ENCODE measurements around the gene HOXC12.

Gene HOXC12

DNA sequence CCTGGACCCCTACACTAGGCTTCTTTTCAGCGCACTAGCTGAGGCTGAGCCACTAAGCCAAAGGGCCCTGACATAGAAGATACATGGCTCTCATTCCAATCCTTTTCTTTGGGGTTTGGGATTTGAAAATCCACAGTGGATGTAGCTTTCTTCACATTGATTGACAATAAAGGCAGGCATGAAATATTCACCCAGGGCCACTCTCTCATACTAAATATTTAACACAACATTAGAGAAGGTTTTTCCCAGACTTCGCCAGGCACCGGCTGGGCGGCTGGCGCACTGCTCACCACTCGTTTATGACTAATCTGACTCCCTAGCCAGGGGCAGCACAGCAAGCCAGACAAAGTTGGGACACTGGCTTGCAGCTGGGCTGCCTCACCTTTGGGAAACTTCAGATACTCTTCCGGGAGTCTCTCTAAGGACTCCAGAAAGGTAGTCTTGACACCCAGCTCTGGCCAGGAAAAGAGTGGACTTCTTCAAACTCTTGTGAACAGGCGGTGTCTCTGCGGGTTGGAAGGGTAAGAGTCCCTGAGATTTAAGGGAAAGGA, 17.5 kb downstream of the HOXC12 start:
- TF ChIP-seq, protein P1, sequence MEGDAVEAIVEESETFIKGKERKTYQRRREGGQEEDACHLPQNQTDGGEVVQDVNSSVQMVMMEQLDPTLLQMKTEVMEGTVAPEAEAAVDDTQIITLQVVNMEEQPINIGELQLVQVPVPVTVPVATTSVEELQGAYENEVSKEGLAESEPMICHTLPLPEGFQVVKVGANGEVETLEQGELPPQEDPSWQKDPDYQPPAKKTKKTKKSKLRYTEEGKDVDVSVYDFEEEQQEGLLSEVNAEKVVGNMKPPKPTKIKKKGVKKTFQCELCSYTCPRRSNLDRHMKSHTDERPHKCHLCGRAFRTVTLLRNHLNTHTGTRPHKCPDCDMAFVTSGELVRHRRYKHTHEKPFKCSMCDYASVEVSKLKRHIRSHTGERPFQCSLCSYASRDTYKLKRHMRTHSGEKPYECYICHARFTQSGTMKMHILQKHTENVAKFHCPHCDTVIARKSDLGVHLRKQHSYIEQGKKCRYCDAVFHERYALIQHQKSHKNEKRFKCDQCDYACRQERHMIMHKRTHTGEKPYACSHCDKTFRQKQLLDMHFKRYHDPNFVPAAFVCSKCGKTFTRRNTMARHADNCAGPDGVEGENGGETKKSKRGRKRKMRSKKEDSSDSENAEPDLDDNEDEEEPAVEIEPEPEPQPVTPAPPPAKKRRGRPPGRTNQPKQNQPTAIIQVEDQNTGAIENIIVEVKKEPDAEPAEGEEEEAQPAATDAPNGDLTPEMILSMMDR (IDR thresholded peaks at IDR 0.05; ENCODE audit: low read depth, low read length): no peak
- TF ChIP-seq EZH2phosphoT487 (IDR thresholded peaks at IDR 0.05; ENCODE audit: low read depth): no peak
- Histone ChIP-seq H3K9me3 (ENCODE audit: insufficient read depth, low read length) (no peaks in the 10 kb centered on the region), H3K36me3 (replicated peaks; ENCODE audit: low read depth, low read length) (no peaks in the 10 kb centered on the region), H3K4me1 (ENCODE audit: low read length) (no peaks in the 10 kb centered on the region), H3K4me2 (ENCODE audit: low read length) (no peak overlapping the region), H3K27me3 (ENCODE audit: low read depth, low read length) (peaks cover 16% of the 10 kb centered on the region; the same call in 1 of the 2 replicates), H3K79me2 (ENCODE audit: low read length) (no peaks in the 10 kb centered on the region), H2AFZ (ENCODE audit: low read depth, low read length) (no peak overlapping the region), H3K9ac (ENCODE audit: low read length) (no peak overlapping the region), H4K20me1 (ENCODE audit: insufficient read depth, low read length) (no peaks in the 10 kb centered on the region), H3K4me3 (ENCODE audit: low read length) (no peak overlapping the region), H3K27ac (ENCODE audit: low read length) (no peak overlapping the region)

DNA sequence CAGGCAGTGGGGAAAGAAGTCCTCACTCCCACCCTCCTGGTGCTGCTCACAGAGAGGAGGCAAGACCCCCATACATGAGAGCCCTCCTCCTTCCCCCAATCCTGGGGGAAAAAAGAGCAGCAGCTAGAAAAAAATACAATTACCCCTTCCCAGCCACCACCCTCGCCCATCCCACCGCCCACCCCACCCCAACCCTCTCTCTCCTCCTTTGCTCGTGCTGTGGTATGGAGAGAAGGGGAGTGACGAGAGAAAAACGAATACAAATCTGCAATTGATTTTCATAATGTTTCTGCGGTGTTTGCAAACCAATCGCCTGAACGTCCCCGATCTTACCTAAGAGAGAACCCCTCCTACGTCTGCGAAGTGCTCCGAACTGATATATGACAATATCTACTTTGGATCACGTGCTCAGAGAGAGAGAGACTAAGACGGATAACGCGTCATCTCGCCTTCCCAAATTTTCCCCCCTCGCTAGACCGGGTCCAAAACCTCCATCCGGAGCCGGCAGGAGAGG, 18.1 kb downstream of the HOXC12 start, which contains the start of gene HOXC11:
TSS of gene HOXC11 (plus strand) at position 405 of the 514 bp plus-strand sequence. CDS start 116 bp downstream, outside the sequence.
- H3K9ac ChIP-seq (ENCODE audit: low read length): no peak within 1 kb of the TSS
- no peaks in the 10 kb centered on the region for H3K79me2 ChIP-seq (ENCODE audit: low read length)

DNA sequence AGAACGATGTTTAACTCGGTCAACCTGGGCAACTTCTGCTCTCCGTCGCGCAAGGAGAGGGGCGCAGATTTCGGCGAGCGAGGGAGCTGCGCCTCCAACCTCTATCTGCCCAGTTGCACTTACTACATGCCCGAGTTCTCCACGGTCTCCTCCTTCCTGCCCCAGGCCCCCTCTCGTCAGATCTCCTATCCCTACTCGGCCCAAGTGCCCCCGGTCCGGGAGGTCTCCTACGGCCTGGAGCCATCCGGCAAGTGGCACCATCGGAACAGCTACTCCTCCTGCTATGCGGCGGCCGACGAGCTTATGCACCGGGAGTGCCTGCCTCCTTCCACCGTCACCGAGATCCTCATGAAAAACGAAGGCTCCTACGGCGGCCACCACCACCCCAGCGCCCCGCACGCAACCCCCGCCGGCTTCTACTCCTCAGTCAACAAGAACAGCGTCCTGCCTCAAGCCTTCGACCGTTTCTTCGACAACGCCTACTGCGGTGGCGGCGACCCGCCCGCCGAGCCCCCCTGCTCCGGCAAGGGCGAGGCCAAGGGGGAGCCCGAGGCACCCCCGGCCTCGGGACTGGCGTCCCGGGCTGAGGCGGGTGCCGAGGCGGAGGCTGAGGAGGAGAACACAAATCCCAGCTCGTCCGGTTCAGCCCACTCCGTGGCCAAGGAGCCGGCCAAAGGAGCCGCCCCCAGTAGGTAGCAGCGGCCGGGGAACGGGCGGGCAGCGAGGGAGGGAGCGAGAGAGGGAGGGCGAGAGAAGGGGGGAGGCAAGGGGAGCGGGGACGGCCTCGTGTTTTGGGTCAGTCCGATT, 18.7 kb downstream of the HOXC12 start:
- no peaks in the 10 kb centered on the region for H3K36me3 ChIP-seq (replicated peaks; ENCODE audit: low read depth, low read length)
- peaks cover 21% of the 10 kb centered on the region; the same call in 1 of the 2 replicates for H3K27me3 ChIP-seq (ENCODE audit: low read depth, low read length)
- no peaks in the 10 kb centered on the region for H3K9me3 ChIP-seq (ENCODE audit: insufficient read depth, low read length)
- no peak overlapping the region for H3K4me3 ChIP-seq (ENCODE audit: low read length)
- peaks cover 6% of the 10 kb centered on the region; the same call in 1 of the 2 replicates for H3K4me1 ChIP-seq (ENCODE audit: low read length)
- H3K79me2 ChIP-seq (ENCODE audit: low read length): no peaks in the 10 kb centered on the region
- TF ChIP-seq EZH2phosphoT487 (IDR thresholded peaks at IDR 0.05; ENCODE audit: low read depth): no peak
- TF ChIP-seq, protein P1 (IDR thresholded peaks at IDR 0.05; ENCODE audit: low read depth, low read length): no peak
- H4K20me1 ChIP-seq (ENCODE audit: insufficient read depth, low read length): no peaks in the 10 kb centered on the region
- no peak overlapping the region for H3K27ac ChIP-seq (ENCODE audit: low read length)
- H3K4me2 ChIP-seq (ENCODE audit: low read length): no peak overlapping the region
- H2AFZ ChIP-seq (ENCODE audit: low read depth, low read length): no peak overlapping the region
- no peak overlapping the region for H3K9ac ChIP-seq (ENCODE audit: low read length)

More for the DNA sequence above, 18.1 kb downstream of the HOXC12 start, which contains the start of gene HOXC11:
- TF ChIP-seq, protein P1 (IDR thresholded peaks at IDR 0.05; ENCODE audit: low read depth, low read length): no peak
- TF ChIP-seq EZH2phosphoT487 (IDR thresholded peaks at IDR 0.05; ENCODE audit: low read depth): no peak
- Histone ChIP-seq H3K4me2 (ENCODE audit: low read length) (no peak within 1 kb of the TSS), H4K20me1 (ENCODE audit: insufficient read depth, low read length) (no peaks in the 10 kb centered on the region), H3K9me3 (ENCODE audit: insufficient read depth, low read length) (no peaks in the 10 kb centered on the region), H3K27me3 (ENCODE audit: low read depth, low read length) (peaks cover 20% of the 10 kb centered on the region; the same call in 1 of the 2 replicates), H2AFZ (ENCODE audit: low read depth, low read length) (no peak within 1 kb of the TSS), H3K4me1 (ENCODE audit: low read length) (0 out of 2 replicates have a peak, but pooled peaks cover 2% of the 10 kb centered on the region), H3K27ac (ENCODE audit: low read length) (no peak within 1 kb of the TSS), H3K36me3 (replicated peaks; ENCODE audit: low read depth, low read length) (no peaks in the 10 kb centered on the region), H3K4me3 (ENCODE audit: low read length) (no peak within 1 kb of the TSS)

Data from OCI-LY3 (cell line).